Naive thymus-derived CD4-positive, alpha-beta T cell (primary cell): ENCODE results near the gene DYNC1LI2. TPM values are rescaled to one million over a fixed set of nuclear protein-coding genes. Genes with fewer than 3 reads are reported as not detected.
A peak's percentile ranks its signal among the peaks of the same experiment; 100 is the strongest.

Source experiments
- ATAC-seq: fragments of 150-1000 bp; cut with Tn5 transposase; 2 replicates; pipeline ENCODE4 v1.10.0; 2021; ENCODE audit warnings: mild to moderate bottlenecking, moderate library complexity
- CTCF ChIA-PET: fragments of 350-600 bp; sonication (Branson Sonifier 250); formaldehyde crosslinking; loops from one replicate; lab custom pipeline; 2021; ENCODE audit warnings: antibody characterized with exemption; lab: Charles Lee
- POLR2A ChIA-PET: fragments of 350-600 bp; sonication (Branson Sonifier 250); formaldehyde crosslinking; loops from one replicate; lab custom pipeline; 2021; ENCODE audit warnings: antibody characterized with exemption, inconsistent platforms; lab: Charles Lee
- DNase-seq, 9 donors: peaks; one replicate each; pipeline versions ENCODE4 v3.0.0 to v3.0.0-alpha.2; 2020 to 2022; ENCODE audit warnings: mixed read lengths in 1 of 9
- H3K27ac ChIP-seq: one replicate; pipeline ENCODE4 v1.7.0; 2013; ENCODE audit warnings: mild to moderate bottlenecking, low read depth, low read length, moderate library complexity
- H3K27me3 ChIP-seq, 2 donors: one replicate each; pipeline ENCODE4 v1.7.0; 2013; ENCODE audit warnings: low read length in 2 of 2, mild to moderate bottlenecking in 2 of 2, moderate library complexity in 2 of 2; ENCODE audit not compliant: control insufficient read depth in 2 of 2, insufficient read depth in 2 of 2
- H3K36me3 ChIP-seq, 3 experiments: 1 replicate in 2 of 3; 2 replicates in 1 of 3; pipeline ENCODE4 v1.7.0; 2013; ENCODE audit warnings: low read length in 3 of 3, mild to moderate bottlenecking in 3 of 3, moderate library complexity in 1 of 3; ENCODE audit not compliant: insufficient read depth in 3 of 3, control insufficient read depth in 2 of 3
- H3K4me1 ChIP-seq, 2 donors: one replicate each; pipeline ENCODE4 v1.7.0; 2013; ENCODE audit warnings: low read length in 2 of 2, mild to moderate bottlenecking in 2 of 2, moderate library complexity in 1 of 2; ENCODE audit not compliant: control insufficient read depth in 2 of 2, insufficient read depth in 2 of 2
- H3K4me3 ChIP-seq: 2 replicates; pipeline ENCODE4 v1.7.0; 2013; ENCODE audit warnings: mild to moderate bottlenecking, low read length
- H3K9me3 ChIP-seq, 3 experiments: 1 replicate in 2 of 3; 2 replicates in 1 of 3; pipeline ENCODE4 v1.7.0; 2013; ENCODE audit warnings: low read length in 3 of 3; ENCODE audit not compliant: control insufficient read depth in 2 of 3
- H3K27ac Mint-ChIP-seq, 9 donors: one replicate each; pipeline ENCODE4 v1.8.0; 2020 to 2022; ENCODE audit warnings: mixed read lengths in 9 of 9, mild to moderate bottlenecking in 8 of 9, moderate library complexity in 5 of 9, inconsistent platforms in 2 of 9
- H3K27me3 Mint-ChIP-seq, 5 donors: one replicate each; pipeline ENCODE4 v1.8.0; 2021 to 2022; ENCODE audit warnings: mixed read lengths in 5 of 5, mild to moderate bottlenecking in 1 of 5
- H3K36me3 Mint-ChIP-seq, 5 donors: one replicate each; pipeline ENCODE4 v1.8.0; 2020 to 2022; ENCODE audit warnings: mixed read lengths in 5 of 5, mild to moderate bottlenecking in 3 of 5, inconsistent platforms in 1 of 5
- H3K4me1 Mint-ChIP-seq, 7 donors: one replicate each; pipeline ENCODE4 v1.8.0; 2020 to 2022; ENCODE audit warnings: mixed read lengths in 7 of 7, mild to moderate bottlenecking in 3 of 7, inconsistent platforms in 1 of 7
- H3K4me3 Mint-ChIP-seq, 10 donors: one replicate each; pipeline ENCODE4 v1.8.0; 2020 to 2022; ENCODE audit warnings: mild to moderate bottlenecking in 10 of 10, mixed read lengths in 10 of 10, moderate library complexity in 6 of 10, inconsistent platforms in 2 of 10
- H3K9me3 Mint-ChIP-seq, 11 donors: one replicate each; pipeline ENCODE4 v1.8.0; 2020 to 2022; ENCODE audit warnings: mixed read lengths in 11 of 11, mild to moderate bottlenecking in 4 of 11, inconsistent platforms in 1 of 11, moderate library complexity in 1 of 11
- intact Hi-C, 2 donors: fragments of 100-400 bp; cut with micrococcal nuclease; formaldehyde crosslinking; loops; one replicate each; pipeline ENCODE4 v1.15.1; 2023
- polyA plus RNA-seq, 2 donors: library from polyadenylated mRNA; unstranded; fragments of 300-500 nt; fragmentation: Illumina TruSeq; gene quantifications; one replicate each; pipeline ENCODE4 v1.2.3, GENCODE V29; 2021
- total RNA-seq, 6 experiments: library from RNA in 5 of 6; stranded (reverse) in 5 of 6; gene quantifications; 1 replicate in 5 of 6; 2 replicates in 1 of 6; pipeline ENCODE4 v1.2.3 and lab custom pipeline; 2021 to 2026

DYNC1LI2 gene
- total and polyA plus RNA-seq, 7 experiments from 2014 or later = 23.2 to 85.7 (median 77.5) TPM

- ATAC-seq (no peak), DNase-seq (no peak)
- Histone ChIP-seq H3K9me3 (no peaks in the 10 kb centered on the region), H3K27ac (no peak overlapping the region), H3K27me3 (no peaks in the 10 kb centered on the region), H3K4me3 (no peak overlapping the region), H3K4me1 (no peaks in the 10 kb centered on the region), H3K36me3 (no peaks in the 10 kb centered on the region)
- intact Hi-C loops = no loop called here
- H3K27me3 Mint-ChIP-seq = peaks cover 0 to 11% (median 4%) of the 10 kb centered on the region in 5 donors
- H3K36me3 Mint-ChIP-seq = peaks cover 0 to 4% (median 2%) of the 10 kb centered on the region in 5 donors
- no peaks in the 10 kb centered on the region for H3K4me1 Mint-ChIP-seq
- H3K9me3 Mint-ChIP-seq = peaks cover 0 to 5% (median 0%) of the 10 kb centered on the region in 11 donors
- no peak overlapping the region for H3K4me3 Mint-ChIP-seq
- CTCF ChIA-PET = no interaction called here
- H3K27ac Mint-ChIP-seq = no peak overlapping the region
- POLR2A ChIA-PET = no interaction called here
Measured at GRCh38 chr16:66711581-66711980, 39.8 kb downstream of the DYNC1LI2 start.

- Histone ChIP-seq H3K4me1 (no peaks in the 10 kb centered on the region), H3K9me3 (no peaks in the 10 kb centered on the region), H3K36me3 (no peaks in the 10 kb centered on the region), H3K4me3 (no peak overlapping the region), H3K27ac (no peak overlapping the region), H3K27me3 (no peaks in the 10 kb centered on the region)
- no peak overlapping the region for H3K4me3 Mint-ChIP-seq
- peak overlapping the region in 1 of 9 donors; percentile 72 for H3K27ac Mint-ChIP-seq
- ATAC-seq (no peak), DNase-seq (no peak)
- no peaks in the 10 kb centered on the region for H3K9me3 Mint-ChIP-seq
- ChIA-PET CTCF (interaction anchor here (0.7 kb wide), 1 partner anchor 22 kb away, joined by 3 read pairs; no protein-coding TSS in a partner anchor), POLR2A (no interaction called here)
- intact Hi-C loops = no loop called here
- H3K27me3 Mint-ChIP-seq = peaks cover 0 to 17% (median 4%) of the 10 kb centered on the region in 5 donors
- H3K4me1 Mint-ChIP-seq = no peaks in the 10 kb centered on the region
- no peaks in the 10 kb centered on the region for H3K36me3 Mint-ChIP-seq
Measured at GRCh38 chr16:66706506-66706880, 44.9 kb downstream of the DYNC1LI2 start.

- Mint-ChIP-seq H3K27me3 (peaks cover 0 to 17% (median 4%) of the 10 kb centered on the region in 5 donors), H3K27ac (no peak overlapping the region), H3K36me3 (no peaks in the 10 kb centered on the region), H3K4me3 (no peak overlapping the region), H3K4me1 (peaks cover 0 to under 1% (median 0%) of the 10 kb centered on the region in 7 donors), H3K9me3 (peaks cover 0 to under 1% (median 0%) of the 10 kb centered on the region in 11 donors)
- ATAC-seq (no peak), DNase-seq (no peak)
- intact Hi-C loops = no loop called here
- CTCF ChIA-PET = interaction anchor here (0.7 kb wide), 1 partner anchor 22 kb away, joined by 3 read pairs; no protein-coding TSS in a partner anchor
- H3K36me3 ChIP-seq = no peaks in the 10 kb centered on the region
- POLR2A ChIA-PET = no interaction called here
- no peaks in the 10 kb centered on the region for H3K9me3 ChIP-seq
- no peak overlapping the region for H3K27ac ChIP-seq
- H3K4me3 ChIP-seq = no peak overlapping the region
- H3K27me3 ChIP-seq = no peaks in the 10 kb centered on the region
- no peaks in the 10 kb centered on the region for H3K4me1 ChIP-seq
Measured at GRCh38 chr16:66705790-66706505, 45.5 kb downstream of the DYNC1LI2 start.

GRCh38 chr16:66703406-66704215, 47.8 kb downstream of the DYNC1LI2 start:
- peak overlapping the region in 1 of 9 donors; percentile 41 for H3K27ac Mint-ChIP-seq
- H3K27ac ChIP-seq = no peak overlapping the region
- no peaks in the 10 kb centered on the region for H3K4me1 ChIP-seq
- H3K4me1 Mint-ChIP-seq = peaks cover 0 to 3% (median 0%) of the 10 kb centered on the region in 7 donors
- ATAC-seq (no peak), DNase-seq (no peak)
- H3K36me3 Mint-ChIP-seq = no peaks in the 10 kb centered on the region
- H3K9me3 Mint-ChIP-seq = peaks cover 0 to 3% (median 0%) of the 10 kb centered on the region in 11 donors
- H3K36me3 ChIP-seq = no peaks in the 10 kb centered on the region
- ChIA-PET POLR2A (no interaction called here), CTCF (no interaction called here)
- no peaks in the 10 kb centered on the region for H3K9me3 ChIP-seq
- intact Hi-C loops = no loop called here
- no peaks in the 10 kb centered on the region for H3K27me3 ChIP-seq
- peaks cover 0 to 26% (median under 1%) of the 10 kb centered on the region in 5 donors for H3K27me3 Mint-ChIP-seq
- no peak overlapping the region for H3K4me3 ChIP-seq
- no peak overlapping the region for H3K4me3 Mint-ChIP-seq

- intact Hi-C loops = no loop called here
- Mint-ChIP-seq H3K4me3 (no peak overlapping the region), H3K9me3 (peaks cover 0 to 3% (median 0%) of the 10 kb centered on the region in 11 donors), H3K36me3 (no peaks in the 10 kb centered on the region), H3K4me1 (peaks cover 0 to 8% (median 2%) of the 10 kb centered on the region in 7 donors), H3K27me3 (peaks cover 0 to 41% (median 0%) of the 10 kb centered on the region in 5 donors), H3K27ac (no peak overlapping the region)
- CTCF ChIA-PET = interaction anchor here (1.2 kb wide), 1 partner anchor 51 kb away, joined by 3 read pairs; no protein-coding TSS in a partner anchor
- ATAC-seq (no peak), DNase-seq (no peak)
- Histone ChIP-seq H3K4me3 (no peak overlapping the region), H3K9me3 (no peaks in the 10 kb centered on the region), H3K36me3 (no peaks in the 10 kb centered on the region), H3K4me1 (no peaks in the 10 kb centered on the region), H3K27ac (no peak overlapping the region), H3K27me3 (no peaks in the 10 kb centered on the region)
- POLR2A ChIA-PET = no interaction called here
Measured at GRCh38 chr16:66701516-66701915, 49.9 kb downstream of the DYNC1LI2 start.

- no peak for ATAC-seq
- H3K27ac ChIP-seq = no peak overlapping the region
- POLR2A ChIA-PET = no interaction called here
Measured at GRCh38 chr16:66701026-66701425, 50.4 kb downstream of the DYNC1LI2 start.

More at GRCh38 chr16:66701026-66701425, 50.4 kb downstream of the DYNC1LI2 start:
- Mint-ChIP-seq H3K4me1 (peaks cover 0 to 8% (median 2%) of the 10 kb centered on the region in 7 donors), H3K4me3 (no peak overlapping the region), H3K27ac (no peak overlapping the region), H3K9me3 (peaks cover 0 to 3% (median 0%) of the 10 kb centered on the region in 11 donors), H3K27me3 (peaks cover 0 to 41% (median 0%) of the 10 kb centered on the region in 5 donors), H3K36me3 (no peaks in the 10 kb centered on the region)
- Histone ChIP-seq H3K9me3 (no peaks in the 10 kb centered on the region), H3K27me3 (no peaks in the 10 kb centered on the region), H3K4me1 (peaks cover under 1% of the 10 kb centered on the region in 2 donors), H3K36me3 (no peaks in the 10 kb centered on the region), H3K4me3 (no peak overlapping the region)
- no peak for DNase-seq
- intact Hi-C loops = no loop called here
- CTCF ChIA-PET = interaction anchor here (1.2 kb wide), 1 partner anchor 50 kb away, joined by 3 read pairs; no protein-coding TSS in a partner anchor
